Activated B cell treated with CpG ODN at 0.5 μM for 24 hours (primary cell): ENCODE results near the gene PLCB4. TPM values are rescaled to one million over a fixed set of nuclear protein-coding genes. Genes with fewer than 3 reads are reported as not detected.

ENCODE experiments used
- ATAC-seq: fragments of 200-7000 bp; cut with Tn5 transposase; one replicate; pipeline ENCODE4 v1.10.0; 2021; ENCODE audit warnings: low read depth, mild to moderate bottlenecking, moderate library complexity
- CTCF ChIA-PET: fragments of 350-600 bp; sonication (Branson Sonifier 250); formaldehyde crosslinking; loops from one replicate; lab custom pipeline; 2021; ENCODE audit warnings: antibody characterized with exemption; lab: Charles Lee
- POLR2A ChIA-PET: fragments of 350-600 bp; sonication (Branson Sonifier 250); formaldehyde crosslinking; loops from one replicate; lab custom pipeline; 2021; ENCODE audit warnings: antibody characterized with exemption; lab: Charles Lee
- DNase-seq: peaks from one replicate; pipeline ENCODE4 v3.0.0; 2022
- H3K27ac Mint-ChIP-seq: one replicate; pipeline ENCODE4 v1.8.0; 2020; ENCODE audit warnings: mixed read lengths
- H3K27me3 Mint-ChIP-seq: one replicate; pipeline ENCODE4 v1.8.0; 2021; ENCODE audit warnings: mixed read lengths
- H3K36me3 Mint-ChIP-seq: one replicate; pipeline ENCODE4 v1.8.0; 2021; ENCODE audit warnings: low read depth, mixed read lengths
- H3K4me1 Mint-ChIP-seq: one replicate; pipeline ENCODE4 v1.8.0; 2021; ENCODE audit warnings: mixed read lengths
- H3K4me3 Mint-ChIP-seq: one replicate; pipeline ENCODE4 v1.8.0; 2020; ENCODE audit warnings: mild to moderate bottlenecking, mixed read lengths
- H3K9me3 Mint-ChIP-seq: one replicate; pipeline ENCODE4 v1.8.0; 2020; ENCODE audit warnings: mixed read lengths
- intact Hi-C: fragments of 100-400 bp; cut with micrococcal nuclease; formaldehyde crosslinking; loops from one replicate; pipeline ENCODE4 v1.15.1; 2024
- total RNA-seq: library from RNA; stranded (reverse); gene quantifications from 2 replicates; pipeline ENCODE4 v1.2.3, GENCODE V29; 2022
- TF ChIP-seq, protein P1 (sequence below): fragments of 200-600 bp; IDR thresholded peaks from one replicate; pipeline ENCODE4 v1.8.0; 2022; ENCODE audit warnings: antibody characterized with exemption, mild to moderate bottlenecking

The PLCB4 gene
- total RNA-seq, 1 donor from 2014 or later, result not detected

- DNase-seq (no peak), ATAC-seq (no peak)
- H3K4me1 Mint-ChIP-seq, result peaks cover 2% of the 10 kb centered on the region
- H3K27me3 Mint-ChIP-seq, result peaks cover 11% of the 10 kb centered on the region
- H3K27ac Mint-ChIP-seq, result no peak overlapping the region
- ChIA-PET POLR2A (no interaction called here), CTCF (no interaction called here)
- TF ChIP-seq, protein P1, sequence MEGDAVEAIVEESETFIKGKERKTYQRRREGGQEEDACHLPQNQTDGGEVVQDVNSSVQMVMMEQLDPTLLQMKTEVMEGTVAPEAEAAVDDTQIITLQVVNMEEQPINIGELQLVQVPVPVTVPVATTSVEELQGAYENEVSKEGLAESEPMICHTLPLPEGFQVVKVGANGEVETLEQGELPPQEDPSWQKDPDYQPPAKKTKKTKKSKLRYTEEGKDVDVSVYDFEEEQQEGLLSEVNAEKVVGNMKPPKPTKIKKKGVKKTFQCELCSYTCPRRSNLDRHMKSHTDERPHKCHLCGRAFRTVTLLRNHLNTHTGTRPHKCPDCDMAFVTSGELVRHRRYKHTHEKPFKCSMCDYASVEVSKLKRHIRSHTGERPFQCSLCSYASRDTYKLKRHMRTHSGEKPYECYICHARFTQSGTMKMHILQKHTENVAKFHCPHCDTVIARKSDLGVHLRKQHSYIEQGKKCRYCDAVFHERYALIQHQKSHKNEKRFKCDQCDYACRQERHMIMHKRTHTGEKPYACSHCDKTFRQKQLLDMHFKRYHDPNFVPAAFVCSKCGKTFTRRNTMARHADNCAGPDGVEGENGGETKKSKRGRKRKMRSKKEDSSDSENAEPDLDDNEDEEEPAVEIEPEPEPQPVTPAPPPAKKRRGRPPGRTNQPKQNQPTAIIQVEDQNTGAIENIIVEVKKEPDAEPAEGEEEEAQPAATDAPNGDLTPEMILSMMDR, result no peak
- H3K36me3 Mint-ChIP-seq, result no peaks in the 10 kb centered on the region
- no peaks in the 10 kb centered on the region for H3K9me3 Mint-ChIP-seq
- H3K4me3 Mint-ChIP-seq, result no peak overlapping the region
- intact Hi-C loops, result no loop called here
These were observed 421.7 kb downstream of the PLCB4 start for GRCh38 chr20:9490631-9491030.

DNA sequence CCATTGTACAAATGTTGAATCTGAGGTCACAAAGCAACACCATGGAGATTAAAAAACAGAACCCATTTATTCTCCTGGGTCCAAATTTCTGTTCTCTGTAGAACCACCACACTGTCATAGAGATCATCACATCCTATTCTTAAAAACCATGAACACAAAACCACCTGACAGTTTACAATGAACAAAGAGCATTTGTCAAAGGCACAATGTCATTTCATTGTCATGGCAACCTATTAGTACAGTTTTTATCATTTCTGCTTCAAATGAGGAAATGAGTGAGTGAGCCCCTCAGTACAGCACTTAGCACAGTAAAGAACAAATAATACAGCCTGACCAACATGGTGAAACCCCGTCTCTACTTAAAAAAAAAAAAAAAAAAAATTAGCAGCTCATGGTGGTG is 422.4 kb downstream of the PLCB4 start:
- DNase-seq, result no peak
- Mint-ChIP-seq H3K4me3 (no peak overlapping the region), H3K27ac (no peak overlapping the region), H3K9me3 (no peaks in the 10 kb centered on the region), H3K27me3 (peaks cover 8% of the 10 kb centered on the region), H3K4me1 (no peaks in the 10 kb centered on the region), H3K36me3 (no peaks in the 10 kb centered on the region)
- TF ChIP-seq, protein P1, result no peak
- intact Hi-C loops, result no loop called here
- ChIA-PET POLR2A (no interaction called here), CTCF (no interaction called here)
- ATAC-seq, result no peak

GRCh38 chr20:9492067-9492466 is 423.2 kb downstream of the PLCB4 start:
- Mint-ChIP-seq H3K27me3 (peaks cover 8% of the 10 kb centered on the region), H3K9me3 (no peaks in the 10 kb centered on the region), H3K4me3 (no peak overlapping the region), H3K36me3 (no peaks in the 10 kb centered on the region), H3K27ac (no peak overlapping the region), H3K4me1 (no peaks in the 10 kb centered on the region)
- ChIA-PET POLR2A (no interaction called here), CTCF (no interaction called here)
- DNase-seq, result no peak
- intact Hi-C loops, result no loop called here
- TF ChIP-seq, protein P1, result no peak
- no peak for ATAC-seq

GRCh38 chr20:9493803-9494202 is 424.9 kb downstream of the PLCB4 start:
- Mint-ChIP-seq H3K4me3 (no peak overlapping the region), H3K9me3 (no peaks in the 10 kb centered on the region), H3K4me1 (no peaks in the 10 kb centered on the region), H3K27me3 (peaks cover 6% of the 10 kb centered on the region), H3K27ac (no peak overlapping the region), H3K36me3 (no peaks in the 10 kb centered on the region)
- ATAC-seq (no peak), DNase-seq (no peak)
- intact Hi-C loops, result no loop called here
- TF ChIP-seq, protein P1, result no peak
- CTCF ChIA-PET, result no interaction called here
- POLR2A ChIA-PET, result no interaction called here

DNA sequence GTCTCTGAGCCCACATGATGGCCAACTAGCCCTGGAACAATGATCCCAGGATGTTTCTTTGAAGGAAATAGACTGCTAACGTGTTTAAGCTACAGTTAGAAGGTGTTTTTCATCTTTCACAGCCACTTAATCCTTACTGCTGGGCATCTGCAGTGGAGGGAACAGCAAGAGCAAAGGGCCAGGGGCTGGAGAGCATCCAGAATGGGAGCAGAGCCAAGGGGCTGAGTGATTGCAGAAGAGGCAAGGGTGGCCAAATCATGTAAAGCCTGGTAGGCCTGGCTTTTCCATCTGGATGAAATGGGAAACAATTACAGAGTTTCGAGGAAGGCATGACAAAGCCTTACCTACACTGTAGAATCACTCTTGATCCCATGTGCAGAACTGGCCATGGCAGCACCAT is 426.8 kb downstream of the PLCB4 start:
- Mint-ChIP-seq H3K36me3 (no peaks in the 10 kb centered on the region), H3K4me1 (no peaks in the 10 kb centered on the region), H3K27me3 (peaks cover 6% of the 10 kb centered on the region), H3K4me3 (no peak overlapping the region), H3K27ac (no peak overlapping the region), H3K9me3 (no peaks in the 10 kb centered on the region)
- ChIA-PET CTCF (no interaction called here), POLR2A (no interaction called here)
- TF ChIP-seq, protein P1, result no peak
- ATAC-seq (no peak), DNase-seq (no peak)
- intact Hi-C loops, result no loop called here
